Measurements from ENCODE around the gene ANKRD9. TPM values are rescaled to one million over a fixed set of nuclear protein-coding genes. Genes with fewer than 3 reads are reported as not detected.

ANKRD9 gene
- total RNA-seq, 1 experiment from 2014 or later = 29.8 TPM

GRCh38 chr14:102484316-102484715, 25.3 kb downstream of the ANKRD9 start:
- Histone ChIP-seq H3K9me3 (ENCODE audit: control insufficient read depth, low read depth, low read length) (no peaks in the 10 kb centered on the region), H4K8ac (replicated peaks; ENCODE audit: insufficient read length, low read depth, low read length) (no peak overlapping the region), H3K9ac (ENCODE audit: extremely low read depth, insufficient read length, low read length) (no peak overlapping the region), H4K5ac (ENCODE audit: insufficient read length, low read depth, low read length) (no peak overlapping the region), H2AFZ (ENCODE audit: low read length) (no peak overlapping the region), H3K56ac (ENCODE audit: insufficient read length, low read depth, low read length) (no peak overlapping the region), H3K23me2 (ENCODE audit: insufficient read length, low read depth, low read length, poor library complexity, severe bottlenecking) (no peaks in the 10 kb centered on the region), H3K23ac (ENCODE audit: insufficient read length, low read depth, low read length) (no peak overlapping the region), H2BK12ac (ENCODE audit: insufficient read length, low read depth, low read length) (no peak overlapping the region), H3K4me2 (ENCODE audit: insufficient read depth, insufficient read length, low read length) (no peak overlapping the region), H3K4ac (ENCODE audit: low read depth, low read length) (no peak overlapping the region), H3T11ph (ENCODE audit: low read length) (no peak overlapping the region), H3K4me1 (ENCODE audit: insufficient read depth, low read length) (no peaks in the 10 kb centered on the region), H3K79me2 (ENCODE audit: insufficient read depth, low read length) (no peaks in the 10 kb centered on the region), H4K20me1 (ENCODE audit: control insufficient read depth, insufficient read depth, insufficient read length) (no peaks in the 10 kb centered on the region), H2AK5ac (ENCODE audit: insufficient read length, low read length) (no peak overlapping the region), H4K91ac (ENCODE audit: insufficient read length, low read depth, low read length) (no peak overlapping the region), H3K18ac (ENCODE audit: insufficient read length, low read depth, low read length) (no peak overlapping the region), H3K14ac (ENCODE audit: insufficient read depth, low read length) (no peak overlapping the region), H2BK15ac (ENCODE audit: low read depth, low read length) (no peak overlapping the region), H2BK120ac (ENCODE audit: low read depth, low read length, poor library complexity, severe bottlenecking) (no peak overlapping the region), H3K79me1 (ENCODE audit: insufficient read depth, low read depth, low read length, poor library complexity, severe bottlenecking) (no peaks in the 10 kb centered on the region), H2BK5ac (ENCODE audit: insufficient read length, low read length) (no peak overlapping the region), H3K27ac (ENCODE audit: insufficient read length, low read depth, low read length) (no peak overlapping the region), H3K27me3 (ENCODE audit: insufficient read depth, low read length) (no peaks in the 10 kb centered on the region), H2BK20ac (ENCODE audit: low read depth, low read length, poor library complexity, severe bottlenecking) (no peak overlapping the region)
- H3K36me3 Mint-ChIP-seq (ENCODE audit: insufficient read depth in 1 of 3, low read depth in 3 of 3) = peaks cover 0 to 9% (median 4%) of the 10 kb centered on the region in 3 experiments; a peak in 4 of 7 replicates
- H3K4me1 Mint-ChIP-seq = peaks cover 3 to 4% of the 10 kb centered on the region in 2 experiments; a peak in 2 of 4 replicates
- no peak overlapping the region; a peak in 1 of 5 replicates for H3K4me3 Mint-ChIP-seq
- no peak for TF ChIP-seq CTCF (conservative IDR thresholded peaks at IDR 0.05)
- H3K9me3 Mint-ChIP-seq = no peaks in the 10 kb centered on the region; a peak in 1 of 5 replicates
- no peak overlapping the region; a peak in 1 of 7 replicates for H3K27ac Mint-ChIP-seq
- no peaks in the 10 kb centered on the region for H3K27me3 Mint-ChIP-seq (ENCODE audit: low read depth)
- WGBS (ENCODE audit: extremely low coverage, insufficient read length, low lambda C conversion rate) = no CpG with 5 or more reads among the region's 5 CpGs
- no peak for DNase-seq

All from H9 (cell line).